Measurements from ENCODE around the gene RFX2. TPM values are rescaled to one million over a fixed set of nuclear protein-coding genes. Genes with fewer than 3 reads are reported as not detected.

Gene RFX2
- total RNA-seq, 1 donor from 2014 or later = 6.5 TPM

DNA sequence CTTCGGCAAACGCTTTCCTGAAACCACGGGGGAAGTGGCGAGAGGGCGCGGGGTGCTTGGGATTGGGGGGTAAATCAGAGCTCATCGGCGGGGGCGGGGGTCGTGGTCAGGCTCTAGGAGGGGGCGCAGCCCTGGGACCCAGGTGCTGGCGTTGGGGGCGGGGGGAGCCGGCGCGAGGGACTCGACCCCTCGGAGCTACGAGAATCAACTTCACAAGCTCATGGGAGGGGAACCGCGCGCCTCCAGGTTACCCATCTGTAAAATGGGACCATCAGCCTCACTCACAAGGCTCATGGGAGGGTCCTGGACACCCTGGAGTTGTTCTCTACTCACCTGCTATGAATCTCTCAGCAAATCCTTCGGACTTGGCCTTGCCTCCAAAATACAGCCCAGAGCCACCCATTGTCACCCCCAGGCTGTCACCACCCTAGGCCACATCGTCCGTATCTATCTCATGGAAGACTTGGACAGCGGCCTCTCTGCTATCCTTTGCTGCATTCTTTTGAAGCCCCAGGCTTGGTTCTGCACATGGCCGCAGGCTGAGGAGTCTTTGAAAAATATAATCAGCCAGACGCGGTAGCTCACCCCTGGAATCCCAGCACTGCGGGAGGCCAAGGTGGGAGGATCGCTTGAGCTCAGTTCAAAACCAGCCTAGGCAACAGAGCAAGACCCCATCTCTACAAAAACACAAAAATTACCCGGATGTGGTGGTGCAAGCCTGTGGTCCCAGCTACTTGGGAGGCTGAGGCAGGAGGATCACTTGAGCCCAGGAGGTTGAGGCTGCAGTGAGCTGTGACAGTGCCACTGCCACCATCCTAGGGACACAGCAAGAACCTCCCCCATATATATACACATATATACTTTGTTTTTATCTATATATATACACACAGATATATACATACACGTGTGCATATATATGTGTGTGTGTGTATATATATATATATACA lies 131.4 kb downstream of the RFX2 start:
- H3K4me3 Mint-ChIP-seq (ENCODE audit: unreplicated experiment) = peak overlapping the region; percentile 94
- H3K36me3 Mint-ChIP-seq (ENCODE audit: low read depth) = no peaks in the 10 kb centered on the region
- TF ChIP-seq, protein P1, sequence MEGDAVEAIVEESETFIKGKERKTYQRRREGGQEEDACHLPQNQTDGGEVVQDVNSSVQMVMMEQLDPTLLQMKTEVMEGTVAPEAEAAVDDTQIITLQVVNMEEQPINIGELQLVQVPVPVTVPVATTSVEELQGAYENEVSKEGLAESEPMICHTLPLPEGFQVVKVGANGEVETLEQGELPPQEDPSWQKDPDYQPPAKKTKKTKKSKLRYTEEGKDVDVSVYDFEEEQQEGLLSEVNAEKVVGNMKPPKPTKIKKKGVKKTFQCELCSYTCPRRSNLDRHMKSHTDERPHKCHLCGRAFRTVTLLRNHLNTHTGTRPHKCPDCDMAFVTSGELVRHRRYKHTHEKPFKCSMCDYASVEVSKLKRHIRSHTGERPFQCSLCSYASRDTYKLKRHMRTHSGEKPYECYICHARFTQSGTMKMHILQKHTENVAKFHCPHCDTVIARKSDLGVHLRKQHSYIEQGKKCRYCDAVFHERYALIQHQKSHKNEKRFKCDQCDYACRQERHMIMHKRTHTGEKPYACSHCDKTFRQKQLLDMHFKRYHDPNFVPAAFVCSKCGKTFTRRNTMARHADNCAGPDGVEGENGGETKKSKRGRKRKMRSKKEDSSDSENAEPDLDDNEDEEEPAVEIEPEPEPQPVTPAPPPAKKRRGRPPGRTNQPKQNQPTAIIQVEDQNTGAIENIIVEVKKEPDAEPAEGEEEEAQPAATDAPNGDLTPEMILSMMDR (IDR thresholded peaks at IDR 0.05) = no peak
- H3K27me3 Mint-ChIP-seq (ENCODE audit: low read depth) = no peaks in the 10 kb centered on the region
- DNase-seq (ENCODE audit: low spot score) = no peak
- H3K9me3 Mint-ChIP-seq (ENCODE audit: low read depth) = no peaks in the 10 kb centered on the region
- peak overlapping the region; percentile 89 for H3K27ac Mint-ChIP-seq (ENCODE audit: unreplicated experiment)
- H3K4me1 Mint-ChIP-seq (ENCODE audit: low read depth) = peaks cover 48% of the 10 kb centered on the region

DNA sequence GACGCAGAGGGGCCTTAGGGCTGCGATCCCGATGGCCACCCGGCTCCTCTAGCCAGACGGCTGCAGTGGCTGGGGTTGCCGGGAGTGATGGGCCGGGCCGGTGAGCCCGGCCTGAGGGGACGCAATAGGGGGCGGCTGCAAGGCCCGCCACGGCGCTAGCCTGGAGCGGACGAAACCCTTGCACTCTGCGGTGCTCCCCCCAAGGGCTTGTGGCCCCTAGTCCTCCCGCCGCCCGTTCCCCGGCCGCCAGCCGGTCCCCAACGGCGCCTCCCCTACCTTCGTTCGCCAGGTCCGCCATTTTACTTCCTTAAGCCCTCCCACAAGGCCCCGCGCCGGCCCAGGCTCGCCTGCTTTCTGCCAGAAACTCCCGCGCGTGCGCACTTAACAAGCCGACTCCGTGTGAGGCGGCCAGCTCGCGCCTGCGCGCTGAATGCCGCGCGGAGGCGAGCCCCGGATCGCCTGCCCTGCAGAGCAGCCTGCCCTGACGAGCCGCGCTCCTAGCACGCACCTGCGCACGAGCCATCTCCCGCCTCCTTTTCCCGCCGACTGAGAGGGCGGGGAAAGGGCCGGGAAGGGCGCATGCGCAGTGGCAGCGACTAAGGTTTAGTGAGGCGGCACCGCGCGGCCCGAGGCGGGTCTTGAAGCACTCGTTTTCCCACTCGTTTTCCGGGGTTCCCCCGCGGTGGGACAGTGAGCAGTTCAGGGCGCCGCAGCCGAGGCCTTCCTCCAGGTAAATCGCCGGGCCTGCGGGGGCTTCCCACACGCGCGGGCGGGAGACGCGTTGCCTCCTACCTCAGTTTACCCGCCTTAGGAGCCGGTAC lies 132.3 kb downstream of the RFX2 start, which contains the start of gene RANBP3:
Gene RANBP3, minus strand, starts transcription at position 356 of the 821 bp plus-strand sequence. Its CDS starts 58 bp downstream, at position 298.
- peak within 1 kb of the TSS; percentile 93 for H3K27ac Mint-ChIP-seq (ENCODE audit: unreplicated experiment)
- H3K4me3 Mint-ChIP-seq (ENCODE audit: unreplicated experiment) = peak within 1 kb of the TSS; percentile 94
- no peaks in the 10 kb centered on the region for H3K36me3 Mint-ChIP-seq (ENCODE audit: low read depth)
- TF ChIP-seq, protein P1 (IDR thresholded peaks at IDR 0.05) = no peak
- H3K9me3 Mint-ChIP-seq (ENCODE audit: low read depth) = no peaks in the 10 kb centered on the region
- H3K4me1 Mint-ChIP-seq (ENCODE audit: low read depth) = peaks cover 47% of the 10 kb centered on the region
- peak; percentile 100 for DNase-seq (ENCODE audit: low spot score)
- H3K27me3 Mint-ChIP-seq (ENCODE audit: low read depth) = no peaks in the 10 kb centered on the region

GRCh38 chr19:5977222-5977784 lies 133.0 kb downstream of the RFX2 start:
- H3K4me3 Mint-ChIP-seq (ENCODE audit: unreplicated experiment) = peak overlapping the region; percentile 94
- H3K27ac Mint-ChIP-seq (ENCODE audit: unreplicated experiment) = peak overlapping the region; percentile 93
- H3K4me1 Mint-ChIP-seq (ENCODE audit: low read depth) = peaks cover 47% of the 10 kb centered on the region
- no peaks in the 10 kb centered on the region for H3K9me3 Mint-ChIP-seq (ENCODE audit: low read depth)
- no peaks in the 10 kb centered on the region for H3K27me3 Mint-ChIP-seq (ENCODE audit: low read depth)
- TF ChIP-seq, protein P1 (IDR thresholded peaks at IDR 0.05) = no peak
- H3K36me3 Mint-ChIP-seq (ENCODE audit: low read depth) = no peaks in the 10 kb centered on the region
- no peak for DNase-seq (ENCODE audit: low spot score)

DNA sequence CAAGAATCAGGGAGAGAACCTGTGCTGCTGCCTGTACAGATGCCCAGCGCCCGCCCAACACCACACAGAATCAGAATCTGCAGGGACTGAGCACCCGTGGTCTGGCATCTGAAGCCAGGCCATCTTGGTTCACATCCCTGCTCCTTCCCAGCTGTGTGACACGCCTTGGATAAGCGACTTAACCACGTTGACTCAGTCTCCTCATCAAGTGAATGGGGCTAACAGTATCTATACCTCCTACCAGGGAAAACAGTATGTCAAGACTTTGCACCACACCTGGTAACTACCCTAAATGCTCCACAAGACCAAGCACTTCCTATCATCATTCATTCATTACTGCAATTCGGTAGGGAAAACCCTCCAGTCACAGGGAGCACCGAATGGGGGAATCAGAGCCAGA lies 133.5 kb downstream of the RFX2 start:
- H3K27ac Mint-ChIP-seq (ENCODE audit: unreplicated experiment) = peak overlapping the region; percentile 93
- H3K36me3 Mint-ChIP-seq (ENCODE audit: low read depth) = no peaks in the 10 kb centered on the region
- peaks cover 47% of the 10 kb centered on the region for H3K4me1 Mint-ChIP-seq (ENCODE audit: low read depth)
- TF ChIP-seq, protein P1 (IDR thresholded peaks at IDR 0.05) = no peak
- H3K4me3 Mint-ChIP-seq (ENCODE audit: unreplicated experiment) = peak overlapping the region; percentile 94
- no peaks in the 10 kb centered on the region for H3K9me3 Mint-ChIP-seq (ENCODE audit: low read depth)
- no peaks in the 10 kb centered on the region for H3K27me3 Mint-ChIP-seq (ENCODE audit: low read depth)
- no peak for DNase-seq (ENCODE audit: low spot score)

GRCh38 chr19:5975388-5975728 lies 134.9 kb downstream of the RFX2 start:
- peaks cover 47% of the 10 kb centered on the region for H3K4me1 Mint-ChIP-seq (ENCODE audit: low read depth)
- H3K27ac Mint-ChIP-seq (ENCODE audit: unreplicated experiment) = no peak overlapping the region

More at GRCh38 chr19:5975388-5975728, 134.9 kb downstream of the RFX2 start:
- Mint-ChIP-seq H3K27me3 (ENCODE audit: low read depth) (no peaks in the 10 kb centered on the region), H3K4me3 (ENCODE audit: unreplicated experiment) (peak overlapping the region; percentile 20), H3K9me3 (ENCODE audit: low read depth) (no peaks in the 10 kb centered on the region), H3K36me3 (ENCODE audit: low read depth) (no peaks in the 10 kb centered on the region)
- no peak for DNase-seq (ENCODE audit: low spot score)
- TF ChIP-seq, protein P1 (IDR thresholded peaks at IDR 0.05) = no peak

All from chondrocyte (in vitro differentiated cells).